Measurements from ENCODE around the gene TPPP3. TPM values are rescaled to one million over a fixed set of nuclear protein-coding genes. Genes with fewer than 3 reads are reported as not detected.
"Not testable (repeated sequence)": the region's sequence is repeated elsewhere in the genome, so short reads cannot be mapped to it uniquely, and the experiment has no call there.

TPPP3 gene
- total and polyA plus RNA-seq, 9 of the 15 experiments (the other 6 are each of a cell fraction or from before 2014, with no cell fraction given) = 0.13 to 0.50 (median 0.36) TPM; not detected in 2

- H3K27me3 ChIP-seq (ENCODE audit: control insufficient read depth in 2 of 2, insufficient read depth in 2 of 2, low read length in 2 of 2) = peaks cover 18 to 24% of the 10 kb centered on the region in 2 experiments
- ATAC-seq; H3K27ac ChIP-seq (ENCODE audit: extremely low read depth, low read depth, low read length); H3K9ac ChIP-seq (ENCODE audit: insufficient read depth in 1 of 2, low read depth in 2 of 2, low read length in 2 of 2); H2AFZ ChIP-seq (ENCODE audit: low read depth, low read length); H3K4me2 ChIP-seq (ENCODE audit: insufficient read depth, low read length); H3K9me3 ChIP-seq (replicated peaks; ENCODE audit: control insufficient read depth, insufficient read depth, low read depth, low read length); in situ Hi-C loops (cut with MboI); H3K36me3 ChIP-seq (ENCODE audit: control insufficient read depth, insufficient read depth, low read length); BruUV-seq (replicated peaks); FAIRE-seq; intact Hi-C loops (cut with micrococcal nuclease); H3K79me2 ChIP-seq (ENCODE audit: control insufficient read depth, insufficient read depth, low read length); H4K20me1 ChIP-seq (replicated peaks; ENCODE audit: control insufficient read depth, insufficient read depth, low read length); H3K4me3 ChIP-seq; H3K9me1 ChIP-seq (ENCODE audit: control insufficient read depth, insufficient read depth, low read length); DNase-seq (ENCODE audit: extremely low read depth in 1 of 4, low spot score in 3 of 4); CTCF ChIA-PET (ENCODE audit: low intra/inter-chr PET ratio); H3K4me1 ChIP-seq (replicated peaks in 1 of 2; ENCODE audit: control insufficient read depth in 2 of 2, insufficient read depth in 2 of 2, low read length in 2 of 2): not testable (repeated sequence)
- POLR2A ChIA-PET = interaction anchor here (1.7 kb wide), 1 partner anchor 29 kb away, joined by 7 read pairs; no protein-coding TSS in a partner anchor
- 7% methylated on average over 3 of the region's 3 CpGs for WGBS (ENCODE audit: insufficient coverage, low coverage, missing lambda C conversion rate)
Measured at GRCh38 chr16:67352463-67352862, 40.8 kb downstream of the TPPP3 start.

- no peaks in the 10 kb centered on the region for H3K79me2 ChIP-seq (ENCODE audit: control insufficient read depth, insufficient read depth, low read length)
- no peaks in the 10 kb centered on the region for H3K4me1 ChIP-seq (replicated peaks in 1 of 2; ENCODE audit: control insufficient read depth in 2 of 2, insufficient read depth in 2 of 2, low read length in 2 of 2)
- no peaks in the 10 kb centered on the region for H3K9me3 ChIP-seq (replicated peaks; ENCODE audit: control insufficient read depth, insufficient read depth, low read depth, low read length)
- no peak overlapping the region for H3K4me2 ChIP-seq (ENCODE audit: insufficient read depth, low read length)
- no TSS peak for BruUV-seq (replicated peaks)
- no peak overlapping the region for H3K4me3 ChIP-seq
- 8% methylated on average over 1 of the region's 1 CpG for WGBS (ENCODE audit: insufficient coverage, low coverage, missing lambda C conversion rate)
- H2AFZ ChIP-seq (ENCODE audit: low read depth, low read length) = no peak overlapping the region
- CTCF ChIA-PET (ENCODE audit: low intra/inter-chr PET ratio) = no interaction called here
- no peaks in the 10 kb centered on the region for H4K20me1 ChIP-seq (replicated peaks; ENCODE audit: control insufficient read depth, insufficient read depth, low read length)
- no peak overlapping the region for H3K9ac ChIP-seq (ENCODE audit: insufficient read depth in 1 of 2, low read depth in 2 of 2, low read length in 2 of 2)
- no peak overlapping the region for H3K27ac ChIP-seq (ENCODE audit: extremely low read depth, low read depth, low read length)
- in situ Hi-C loops (cut with MboI) = no loop called here
- H3K36me3 ChIP-seq (ENCODE audit: control insufficient read depth, insufficient read depth, low read length) = no peaks in the 10 kb centered on the region
- ATAC-seq (no peak), DNase-seq (ENCODE audit: extremely low read depth in 1 of 4, low spot score in 3 of 4) (no peak), FAIRE-seq (no peak)
- POLR2A ChIA-PET = no interaction called here
- TF ChIP-seq FOXK2 (conservative IDR thresholded peaks at IDR 0.05 in 1 of 2, IDR thresholded peaks at IDR 0.05 in 1 of 2; ENCODE audit: low read depth in 2 of 2) (no peak), ZBTB11 (CRISPR knock-in tag; IDR thresholded peaks at IDR 0.05) (no peak), SAFB2 (IDR thresholded peaks at IDR 0.05; ENCODE audit: borderline replicate concordance, low read depth, low read length, severe bottlenecking) (no peak), CBFA2T3 (IDR thresholded peaks at IDR 0.05) (no peak), ZNF311 (CRISPR knock-in tag; IDR thresholded peaks at IDR 0.05) (no peak)
- intact Hi-C loops (cut with micrococcal nuclease) = no loop called here
- peaks cover 12% of the 10 kb centered on the region in 2 experiments; a peak in 4 of 5 replicates for H3K27me3 ChIP-seq (ENCODE audit: control insufficient read depth in 2 of 2, insufficient read depth in 2 of 2, low read length in 2 of 2)
- H3K9me1 ChIP-seq (ENCODE audit: control insufficient read depth, insufficient read depth, low read length) = no peaks in the 10 kb centered on the region
Measured at GRCh38 chr16:67350324-67350723, 43.0 kb downstream of the TPPP3 start.

All from K562 (cell line).